Measurements from ENCODE around the gene LACRT. TPM values are rescaled to one million over a fixed set of nuclear protein-coding genes. Genes with fewer than 3 reads are reported as not detected.

The LACRT gene, protein sequence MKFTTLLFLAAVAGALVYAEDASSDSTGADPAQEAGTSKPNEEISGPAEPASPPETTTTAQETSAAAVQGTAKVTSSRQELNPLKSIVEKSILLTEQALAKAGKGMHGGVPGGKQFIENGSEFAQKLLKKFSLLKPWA
- not detected for total RNA-seq

DNA sequence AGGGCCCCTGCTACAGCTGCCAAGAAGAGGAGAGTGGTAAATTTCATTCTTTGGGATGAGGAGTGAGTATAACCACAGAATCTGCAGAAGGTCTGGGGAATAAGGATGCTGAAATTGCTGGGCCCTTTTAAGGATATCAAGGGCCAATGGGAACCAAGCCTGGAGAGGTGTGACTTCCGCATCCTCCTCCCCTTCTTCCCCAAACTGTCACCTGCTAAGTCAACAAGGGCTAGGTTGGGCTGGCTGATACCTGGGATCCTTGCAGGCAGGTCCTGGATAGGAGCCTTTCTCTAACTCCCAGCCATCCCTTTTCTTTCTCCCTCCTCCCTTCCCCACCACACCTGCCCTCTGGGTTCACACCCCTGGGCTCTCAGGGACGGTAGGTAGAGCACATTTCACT, at the start of gene LACRT:
TSS of gene LACRT (minus strand) at position 101 of the 400 bp plus-strand sequence. CDS start at position 47, 54 bp downstream.
- H3K4me3 ChIP-seq = no peak within 1 kb of the TSS
- TF ChIP-seq POLR2AphosphoS5 (IDR thresholded peaks at IDR 0.05) = no peak
- no peak for TF ChIP-seq EP300 (IDR thresholded peaks at IDR 0.05)
- no peak for TF ChIP-seq POLR2A (IDR thresholded peaks at IDR 0.05)
- TF ChIP-seq, protein P1, sequence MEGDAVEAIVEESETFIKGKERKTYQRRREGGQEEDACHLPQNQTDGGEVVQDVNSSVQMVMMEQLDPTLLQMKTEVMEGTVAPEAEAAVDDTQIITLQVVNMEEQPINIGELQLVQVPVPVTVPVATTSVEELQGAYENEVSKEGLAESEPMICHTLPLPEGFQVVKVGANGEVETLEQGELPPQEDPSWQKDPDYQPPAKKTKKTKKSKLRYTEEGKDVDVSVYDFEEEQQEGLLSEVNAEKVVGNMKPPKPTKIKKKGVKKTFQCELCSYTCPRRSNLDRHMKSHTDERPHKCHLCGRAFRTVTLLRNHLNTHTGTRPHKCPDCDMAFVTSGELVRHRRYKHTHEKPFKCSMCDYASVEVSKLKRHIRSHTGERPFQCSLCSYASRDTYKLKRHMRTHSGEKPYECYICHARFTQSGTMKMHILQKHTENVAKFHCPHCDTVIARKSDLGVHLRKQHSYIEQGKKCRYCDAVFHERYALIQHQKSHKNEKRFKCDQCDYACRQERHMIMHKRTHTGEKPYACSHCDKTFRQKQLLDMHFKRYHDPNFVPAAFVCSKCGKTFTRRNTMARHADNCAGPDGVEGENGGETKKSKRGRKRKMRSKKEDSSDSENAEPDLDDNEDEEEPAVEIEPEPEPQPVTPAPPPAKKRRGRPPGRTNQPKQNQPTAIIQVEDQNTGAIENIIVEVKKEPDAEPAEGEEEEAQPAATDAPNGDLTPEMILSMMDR (IDR thresholded peaks at IDR 0.05) = no peak
- DNase-seq = no peak
- H3K4me1 ChIP-seq = no peaks in the 10 kb centered on the region
- no peaks in the 10 kb centered on the region for H3K27me3 ChIP-seq
- H3K36me3 ChIP-seq = no peaks in the 10 kb centered on the region
- 73 to 85% methylated on average over 2 of the region's 2 CpGs for WGBS, 2 donors
- no peak for ATAC-seq (ENCODE audit: low FRiP score in 2 of 2)
- H3K9me3 ChIP-seq = no peaks in the 10 kb centered on the region
- H3K27ac ChIP-seq = no peak within 1 kb of the TSS

DNA sequence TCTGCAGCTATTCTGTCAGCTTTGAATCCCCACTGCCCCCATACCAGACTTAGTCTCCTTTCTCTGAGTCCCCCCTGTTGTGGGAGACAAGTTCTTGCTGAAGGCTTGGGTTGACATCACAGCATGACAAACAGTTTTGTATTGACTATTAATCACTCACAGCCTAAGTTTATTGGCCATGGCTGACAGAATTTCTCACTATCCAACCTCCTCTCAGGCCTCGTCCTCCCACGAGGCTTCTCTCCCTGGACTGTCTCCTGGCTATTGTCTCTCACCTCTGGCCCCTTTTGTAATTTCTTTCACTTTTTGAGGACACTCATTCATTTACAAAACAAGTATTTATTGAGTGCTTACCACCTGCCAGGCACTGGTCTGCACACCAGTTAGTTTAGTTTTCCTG, 48.7 kb upstream of the LACRT start:
- Histone ChIP-seq H3K27ac (no peak overlapping the region), H3K4me1 (peaks cover 0 to 11% (median 8%) of the 10 kb centered on the region in 4 donors), H3K4me3 (no peak overlapping the region), H3K9me3 (peaks cover 0 to 3% (median 0%) of the 10 kb centered on the region in 4 donors), H3K36me3 (no peaks in the 10 kb centered on the region), H3K27me3 (no peaks in the 10 kb centered on the region)
- ATAC-seq (ENCODE audit: low FRiP score in 2 of 2) (no peak), DNase-seq (no peak)
- TF ChIP-seq POLR2AphosphoS5 (IDR thresholded peaks at IDR 0.05) (no peak), POLR2A (IDR thresholded peaks at IDR 0.05) (no peak)
- TF ChIP-seq, protein P1 (IDR thresholded peaks at IDR 0.05) = no peak
- WGBS, 2 donors = 53 to 70% methylated on average over 2 of the region's 2 CpGs

DNA sequence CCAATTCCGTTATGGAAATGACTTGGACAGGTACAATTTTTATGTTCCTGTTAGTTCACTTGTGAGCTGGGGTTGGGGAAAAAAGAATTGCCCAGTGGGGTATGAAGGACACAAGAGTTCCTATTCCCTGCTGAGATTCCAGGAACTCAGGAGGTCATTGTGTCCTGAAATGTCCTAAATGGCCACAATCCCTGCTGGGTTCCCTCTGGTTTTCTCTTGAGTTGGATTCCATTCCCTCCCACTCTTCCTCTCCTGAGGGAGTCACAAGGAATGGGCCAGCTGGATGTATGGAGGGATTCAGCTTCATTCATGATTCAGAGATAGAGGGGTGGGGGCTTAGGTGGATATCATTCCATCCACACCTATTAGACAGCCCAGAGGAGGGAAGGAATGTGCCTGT, 48.0 kb upstream of the LACRT start:
- H3K27me3 ChIP-seq = no peaks in the 10 kb centered on the region
- TF ChIP-seq POLR2A (IDR thresholded peaks at IDR 0.05) (no peak), POLR2AphosphoS5 (IDR thresholded peaks at IDR 0.05) (no peak), EP300 (IDR thresholded peaks at IDR 0.05) (no peak)
- TF ChIP-seq, protein P1 (IDR thresholded peaks at IDR 0.05) = no peak
- ATAC-seq (ENCODE audit: low FRiP score in 2 of 2) (no peak), DNase-seq (no peak)
- no peak overlapping the region for H3K4me3 ChIP-seq
- H3K9me3 ChIP-seq = peaks cover 0 to 3% (median 0%) of the 10 kb centered on the region in 4 donors
- H3K36me3 ChIP-seq = no peaks in the 10 kb centered on the region
- 100% methylated on average over 1 of the region's 1 CpG for WGBS, 2 donors
- H3K27ac ChIP-seq = no peak overlapping the region
- peaks cover 0 to 11% (median 8%) of the 10 kb centered on the region in 4 donors for H3K4me1 ChIP-seq

- Histone ChIP-seq H3K4me1 (peaks cover 0 to 9% (median 7%) of the 10 kb centered on the region in 4 donors), H3K4me3 (no peak overlapping the region), H3K27ac (no peak overlapping the region), H3K27me3 (no peaks in the 10 kb centered on the region), H3K9me3 (no peaks in the 10 kb centered on the region), H3K36me3 (no peaks in the 10 kb centered on the region)
- 39 to 53% methylated on average over 3 of the region's 3 CpGs for WGBS, 2 donors
- DNase-seq = no peak
- ATAC-seq (ENCODE audit: low FRiP score in 2 of 2) = peak in 1 of 2 donors; percentile 8
- no peak for TF ChIP-seq POLR2AphosphoS5 (IDR thresholded peaks at IDR 0.05)
- TF ChIP-seq POLR2A (IDR thresholded peaks at IDR 0.05) = no peak
- no peak for TF ChIP-seq EP300 (IDR thresholded peaks at IDR 0.05)
- TF ChIP-seq, protein P1 (IDR thresholded peaks at IDR 0.05) = peak in 5 of 6 experiments; percentile 15 to 38 (median 28)
These were observed 45.7 kb upstream of the LACRT start for GRCh38 chr12:54680374-54680773.

- H3K27ac ChIP-seq = no peak overlapping the region
- no peak for ATAC-seq (ENCODE audit: low FRiP score in 2 of 2)
- DNase-seq = no peak
- 78 to 92% methylated on average over 5 of the region's 5 CpGs for WGBS, 2 donors
- TF ChIP-seq EP300 (IDR thresholded peaks at IDR 0.05) (no peak), POLR2AphosphoS5 (IDR thresholded peaks at IDR 0.05) (no peak), POLR2A (IDR thresholded peaks at IDR 0.05) (no peak)
- TF ChIP-seq, protein P1 (IDR thresholded peaks at IDR 0.05) = no peak
- H3K4me1 ChIP-seq = no peaks in the 10 kb centered on the region
- H3K4me3 ChIP-seq = no peak overlapping the region
- no peaks in the 10 kb centered on the region for H3K27me3 ChIP-seq
- H3K36me3 ChIP-seq = no peaks in the 10 kb centered on the region
- no peaks in the 10 kb centered on the region for H3K9me3 ChIP-seq
These were observed 43.4 kb upstream of the LACRT start for GRCh38 chr12:54678131-54678530.
